AG04450 (cell line): ENCODE data around the gene SLCO6A1. TPM values are rescaled to one million over a fixed set of nuclear protein-coding genes. Genes with fewer than 3 reads are reported as not detected.
"Not testable (repeated sequence)": the region's sequence is repeated elsewhere in the genome, so short reads cannot be mapped to it uniquely, and the experiment has no call there.

Source experiments
- CTCF ChIA-PET: fragments of 300-600, 350-600 bp; formaldehyde crosslinking; extraction: SDS; loops from one replicate; lab custom pipeline; 2022; ENCODE audit warnings: antibody characterized with exemption, inconsistent platforms; lab: Charles Lee
- POLR2A ChIA-PET: fragments of 350-600 bp; formaldehyde crosslinking; extraction: SDS; loops from one replicate; lab custom pipeline; 2021; ENCODE audit warnings: antibody characterized with exemption, inconsistent platforms; lab: Yijun Ruan, JAX
- DNase-seq: peaks from one replicate; pipeline ENCODE4 v3.0.0-alpha.2; 2011; ENCODE audit warnings: low read depth, low spot score
- H3K27ac ChIP-seq: one replicate; pipeline ENCODE4 v1.5.1; 2012; ENCODE audit warnings: low read depth, low read length, control low read depth
- H3K27me3 ChIP-seq: one replicate; pipeline ENCODE4 v1.6.0; 2012; ENCODE audit warnings: low read length; ENCODE audit not compliant: control insufficient read depth, insufficient read depth
- H3K4me3 ChIP-seq: 2 replicates; pipeline ENCODE4 v1.5.1; 2011; ENCODE audit warnings: mild to moderate bottlenecking, low read depth, low read length, control low read depth
- H3K9me3 ChIP-seq: 2 replicates; pipeline ENCODE4 v1.5.1; 2012; ENCODE audit warnings: low read length; ENCODE audit not compliant: control insufficient read depth, insufficient read depth
- polyA plus RNA-seq: library from polyadenylated mRNA; depleted of rRNA; stranded (reverse); fragments of >200 nt; gene quantifications from 2 replicates; pipeline ENCODE4 v1.2.3, GENCODE V29; 2011
- TF ChIP-seq, protein P1 (sequence below): IDR thresholded peaks from 2 replicates; pipeline ENCODE4 v1.5.1; 2011; ENCODE audit warnings: low read depth, low read length, control low read depth, inconsistent platforms

Gene SLCO6A1
- polyA plus RNA-seq, 1 experiment, result not detected

DNA sequence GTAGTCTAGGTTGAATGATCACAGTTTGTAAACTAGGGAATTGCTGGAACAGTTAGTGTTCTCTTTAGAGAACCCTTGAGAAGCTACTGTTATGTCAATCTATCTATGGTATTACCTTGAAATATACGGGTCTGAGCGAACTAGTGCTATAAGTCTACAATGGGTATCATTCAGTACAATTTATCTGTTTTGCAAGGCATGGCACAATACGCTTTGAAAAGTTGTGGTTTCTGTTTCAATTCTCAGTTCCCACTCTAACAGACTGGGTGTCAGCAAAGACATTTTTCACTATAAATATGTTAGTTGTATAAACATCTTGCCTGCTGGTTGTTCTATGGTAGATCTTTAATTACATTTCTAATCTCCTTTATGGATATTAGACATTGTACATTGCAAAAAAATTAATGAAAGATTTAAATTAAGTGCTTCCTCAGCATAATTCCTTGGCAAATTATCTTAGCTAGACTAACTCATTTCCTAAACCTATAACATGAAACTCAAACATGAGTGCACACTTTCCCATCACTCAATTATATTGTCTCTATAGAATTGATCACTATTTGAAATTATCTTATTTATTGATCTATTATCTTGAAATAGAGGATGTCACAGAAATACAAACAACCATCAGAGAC, 24.9 kb upstream of the SLCO6A1 start:
- no peaks in the 10 kb centered on the region for H3K9me3 ChIP-seq
- no peaks in the 10 kb centered on the region for H3K27me3 ChIP-seq
- TF ChIP-seq, protein P1, sequence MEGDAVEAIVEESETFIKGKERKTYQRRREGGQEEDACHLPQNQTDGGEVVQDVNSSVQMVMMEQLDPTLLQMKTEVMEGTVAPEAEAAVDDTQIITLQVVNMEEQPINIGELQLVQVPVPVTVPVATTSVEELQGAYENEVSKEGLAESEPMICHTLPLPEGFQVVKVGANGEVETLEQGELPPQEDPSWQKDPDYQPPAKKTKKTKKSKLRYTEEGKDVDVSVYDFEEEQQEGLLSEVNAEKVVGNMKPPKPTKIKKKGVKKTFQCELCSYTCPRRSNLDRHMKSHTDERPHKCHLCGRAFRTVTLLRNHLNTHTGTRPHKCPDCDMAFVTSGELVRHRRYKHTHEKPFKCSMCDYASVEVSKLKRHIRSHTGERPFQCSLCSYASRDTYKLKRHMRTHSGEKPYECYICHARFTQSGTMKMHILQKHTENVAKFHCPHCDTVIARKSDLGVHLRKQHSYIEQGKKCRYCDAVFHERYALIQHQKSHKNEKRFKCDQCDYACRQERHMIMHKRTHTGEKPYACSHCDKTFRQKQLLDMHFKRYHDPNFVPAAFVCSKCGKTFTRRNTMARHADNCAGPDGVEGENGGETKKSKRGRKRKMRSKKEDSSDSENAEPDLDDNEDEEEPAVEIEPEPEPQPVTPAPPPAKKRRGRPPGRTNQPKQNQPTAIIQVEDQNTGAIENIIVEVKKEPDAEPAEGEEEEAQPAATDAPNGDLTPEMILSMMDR, result no peak
- CTCF ChIA-PET, result no interaction called here
- no peak overlapping the region for H3K4me3 ChIP-seq
- POLR2A ChIA-PET, result no interaction called here
- DNase-seq, result no peak
- H3K27ac ChIP-seq, result no peak overlapping the region

DNA sequence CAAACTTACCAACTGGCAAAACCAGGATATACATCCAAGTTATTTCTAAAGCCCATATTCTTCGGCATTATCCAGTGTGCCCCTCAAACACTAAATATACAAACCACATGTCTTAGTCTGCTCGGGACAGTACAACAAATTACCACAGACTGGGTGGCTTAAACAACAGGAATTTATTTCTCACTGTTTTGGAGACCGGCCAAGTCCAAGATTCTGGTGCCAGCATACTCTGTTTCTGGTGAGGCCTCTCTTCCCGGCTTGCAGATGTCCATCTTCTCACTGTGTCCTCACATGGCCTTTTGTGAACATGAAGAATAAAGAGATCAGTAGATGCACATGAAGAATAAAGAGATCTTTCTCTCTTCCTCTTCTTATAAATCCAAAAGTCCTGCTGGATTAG, 12.9 kb upstream of the SLCO6A1 start:
- CTCF ChIA-PET, result no interaction called here
- Histone ChIP-seq H3K4me3 (no peak overlapping the region), H3K27ac (no peak overlapping the region), H3K27me3 (no peaks in the 10 kb centered on the region), H3K9me3 (no peaks in the 10 kb centered on the region)
- DNase-seq, result no peak
- POLR2A ChIA-PET, result no interaction called here
- TF ChIP-seq, protein P1, result no peak

DNA sequence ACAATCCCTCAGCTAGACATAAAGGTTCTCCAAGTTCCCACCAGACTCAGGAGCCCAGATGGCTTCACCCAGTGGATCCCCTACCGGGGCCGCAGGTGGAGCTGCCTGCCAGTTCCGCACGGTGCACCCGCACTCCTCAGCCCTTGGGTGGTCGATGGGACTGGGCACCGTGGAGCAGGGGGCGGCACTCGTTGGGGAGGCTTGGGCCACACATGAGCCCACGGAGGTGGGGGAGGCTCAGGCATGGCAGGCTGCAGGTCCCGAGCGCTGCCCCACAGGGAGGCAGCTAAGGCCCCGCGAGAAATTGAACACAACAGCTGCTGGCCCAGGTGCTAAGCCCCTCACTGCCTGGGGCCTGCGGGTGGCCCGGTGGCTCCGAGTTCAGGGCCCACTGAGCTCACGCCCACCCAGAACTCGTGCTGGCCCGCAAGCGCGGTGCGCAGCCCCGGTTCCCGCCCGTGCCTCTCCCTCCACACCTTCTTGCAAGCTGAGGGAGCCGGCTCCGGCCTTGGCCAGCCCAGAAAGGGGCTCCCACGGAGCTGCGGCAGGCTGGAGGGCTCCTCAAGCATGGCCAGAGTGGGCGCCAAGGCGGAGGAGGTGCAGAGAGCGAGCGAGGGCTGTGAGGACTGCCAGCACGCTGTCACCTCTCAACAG, 7.4 kb downstream of the SLCO6A1 start:
- H3K4me3 ChIP-seq, POLR2A ChIA-PET, H3K27ac ChIP-seq, H3K27me3 ChIP-seq, CTCF ChIA-PET, DNase-seq: not testable (repeated sequence)
- peaks cover 12% of the 10 kb centered on the region for H3K9me3 ChIP-seq

DNA sequence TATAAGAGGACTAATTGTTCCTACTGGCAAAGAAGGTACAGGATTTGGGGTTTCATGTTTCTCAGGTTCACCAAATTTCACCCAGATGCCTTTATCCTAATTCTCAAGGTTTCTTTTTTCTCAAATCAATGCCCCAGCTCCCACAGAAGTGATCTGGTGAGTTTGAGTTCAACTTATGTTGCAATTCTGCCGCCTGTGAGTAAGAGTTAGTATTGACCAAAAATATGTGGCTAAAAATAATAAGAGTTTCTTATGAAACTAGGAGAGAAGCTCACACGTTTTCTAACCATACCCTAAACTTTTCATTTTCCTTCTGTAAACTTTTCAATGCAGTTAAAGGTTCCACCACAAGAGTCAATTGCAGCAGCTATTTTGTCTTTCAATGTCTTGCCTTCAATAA, 15.1 kb downstream of the SLCO6A1 start:
- H3K9me3 ChIP-seq, result no peaks in the 10 kb centered on the region; the same call in 1 of the 2 replicates
- no peak overlapping the region for H3K27ac ChIP-seq
- DNase-seq, result no peak
- TF ChIP-seq, protein P1, result no peak
- no peaks in the 10 kb centered on the region for H3K27me3 ChIP-seq
- POLR2A ChIA-PET, result no interaction called here
- H3K4me3 ChIP-seq, result no peak overlapping the region
- CTCF ChIA-PET, result no interaction called here

DNA sequence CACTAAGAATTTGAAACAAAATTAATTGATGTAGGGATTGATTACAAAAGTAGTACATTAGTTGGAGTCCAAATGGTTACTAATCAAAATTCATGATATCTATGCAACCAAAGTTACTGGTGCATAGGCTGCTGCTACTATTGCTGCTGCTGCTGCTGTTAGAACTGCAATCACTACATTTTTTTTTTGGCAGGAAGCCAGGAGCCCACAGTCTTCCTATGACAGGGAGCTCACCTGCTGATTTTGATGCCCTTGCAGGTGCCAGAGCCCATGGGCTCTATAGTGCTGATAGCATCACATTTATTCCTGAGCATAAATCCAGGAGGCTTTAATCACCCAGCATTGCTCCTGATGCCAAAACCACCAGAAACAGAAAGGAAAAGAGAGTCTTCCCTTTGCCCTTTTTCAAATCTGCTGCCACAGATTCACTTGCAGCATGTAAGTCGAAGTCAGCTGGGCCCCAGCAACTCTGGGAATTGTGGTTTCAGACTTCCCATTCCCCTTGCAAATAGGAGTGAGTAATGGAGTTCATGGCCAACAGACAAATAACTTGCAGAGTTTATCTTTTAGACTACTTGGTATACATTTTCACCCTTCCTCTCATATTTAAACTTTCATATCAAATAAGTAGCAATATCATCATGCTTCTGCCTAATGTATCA, 17.6 kb downstream of the SLCO6A1 start:
- TF ChIP-seq, protein P1, result no peak
- H3K27me3 ChIP-seq, result no peaks in the 10 kb centered on the region
- ChIA-PET CTCF (no interaction called here), POLR2A (no interaction called here)
- no peak overlapping the region for H3K4me3 ChIP-seq
- DNase-seq, result no peak
- no peak overlapping the region for H3K27ac ChIP-seq
- no peaks in the 10 kb centered on the region; the same call in 1 of the 2 replicates for H3K9me3 ChIP-seq
